GM18511 (cell line): ENCODE measurements around the gene CLDN15.
"Not testable (repeated sequence)": the region's sequence is repeated elsewhere in the genome, so short reads cannot be mapped to it uniquely, and the experiment has no call there.

ENCODE experiments used
- ATAC-seq: cut with Tn5 transposase; IDR thresholded peaks from one replicate; pipeline ENCODE4 v1.9.1; 2021; ENCODE audit warnings: mild to moderate bottlenecking, moderate library complexity; ENCODE audit not compliant: unreplicated experiment

Gene CLDN15

GRCh38 chr7:101200862-101201599 is 36.6 kb downstream of the CLDN15 start, which contains the start of gene MOGAT3:
MOGAT3 (minus strand) TSS chr7:101201036; CDS start chr7:101200854, 182 bp downstream.
- no peak for ATAC-seq

GRCh38 chr7:101200504-101200861 is 37.1 kb downstream of the CLDN15 start:
- ATAC-seq: no peak

- not testable (repeated sequence) for ATAC-seq
These were observed 38.1 kb downstream of the CLDN15 start for GRCh38 chr7:101199522-101199921.

GRCh38 chr7:101198476-101198875 is 39.1 kb downstream of the CLDN15 start:
- ATAC-seq: no peak

GRCh38 chr7:101197991-101198390 is 39.6 kb downstream of the CLDN15 start:
- ATAC-seq: no peak

GRCh38 chr7:101195884-101196283 is 41.7 kb downstream of the CLDN15 start:
- ATAC-seq: no peak

- no peak for ATAC-seq
These were observed 48.5 kb downstream of the CLDN15 start for GRCh38 chr7:101189109-101189508.

GRCh38 chr7:101186844-101187428 is 50.7 kb downstream of the CLDN15 start:
- no peak for ATAC-seq

- no peak for ATAC-seq
These were observed 51.4 kb downstream of the CLDN15 start for GRCh38 chr7:101186194-101186593.

- ATAC-seq: no peak
These were observed 52.3 kb downstream of the CLDN15 start for GRCh38 chr7:101185258-101185839.
